ENCODE results near the gene ZNF35.
"Not testable (repeated sequence)": the region's sequence is repeated elsewhere in the genome, so short reads cannot be mapped to it uniquely, and the experiment has no call there.

The ZNF35 gene

GRCh38 chr3:44648564-44649229 lies at the start of gene ZNF35:
Gene ZNF35 (plus strand): TSS chr3:44648732. CDS start chr3:44651068, 2,336 bp downstream.
- DNase-seq: no peak

GRCh38 chr3:44601749-44602148 lies 46.8 kb upstream of the ZNF35 start:
- no peak for DNase-seq

GRCh38 chr3:44612678-44613077 lies 35.9 kb upstream of the ZNF35 start:
- DNase-seq: no peak

- DNase-seq: peak; percentile 37
These were observed 23.6 kb upstream of the ZNF35 start, which contains the start of gene ZNF197 for GRCh38 chr3:44624749-44625480. Gene ZNF197 (plus strand): TSS chr3:44625036. CDS start chr3:44629155, 4,119 bp downstream.

GRCh38 chr3:44628716-44629115 lies 19.8 kb upstream of the ZNF35 start:
- no peak for DNase-seq

GRCh38 chr3:44632193-44632592 lies 16.3 kb upstream of the ZNF35 start:
- no peak for DNase-seq

- no peak for DNase-seq
These were observed 6.2 kb upstream of the ZNF35 start for GRCh38 chr3:44642337-44642736.

GRCh38 chr3:44643024-44643423 lies 5.5 kb upstream of the ZNF35 start:
- no peak for DNase-seq

- DNase-seq: no peak
These were observed 761 bp upstream of the ZNF35 start for GRCh38 chr3:44647771-44648170.

GRCh38 chr3:44649709-44650108 lies 1.2 kb downstream of the ZNF35 start:
- DNase-seq: no peak

- DNase-seq: no peak
These were observed 5.5 kb downstream of the ZNF35 start for GRCh38 chr3:44654039-44654438.

- no peak for DNase-seq
These were observed 10.5 kb downstream of the ZNF35 start for GRCh38 chr3:44659015-44659414.

GRCh38 chr3:44659434-44659833 lies 10.9 kb downstream of the ZNF35 start:
- DNase-seq: no peak

GRCh38 chr3:44661189-44661588 lies 12.7 kb downstream of the ZNF35 start:
- no peak for DNase-seq

- DNase-seq: no peak
These were observed 16.6 kb downstream of the ZNF35 start for GRCh38 chr3:44665173-44665572.

- no peak for DNase-seq
These were observed 17.8 kb downstream of the ZNF35 start for GRCh38 chr3:44666346-44666745.

GRCh38 chr3:44669760-44670159 lies 21.2 kb downstream of the ZNF35 start:
- DNase-seq: no peak

GRCh38 chr3:44673466-44673865 lies 24.9 kb downstream of the ZNF35 start:
- DNase-seq: not testable (repeated sequence)

GRCh38 chr3:44674211-44674610 lies 25.7 kb downstream of the ZNF35 start:
- no peak for DNase-seq

- no peak for DNase-seq
These were observed 30.1 kb downstream of the ZNF35 start for GRCh38 chr3:44678480-44679116.

- no peak for DNase-seq
These were observed 32.5 kb downstream of the ZNF35 start for GRCh38 chr3:44680921-44681455.

- no peak for DNase-seq
These were observed 33.8 kb downstream of the ZNF35 start for GRCh38 chr3:44682182-44682896.
